GM04503 (cell line): ENCODE data around the gene LMF1.

ENCODE experiments used
- DNase-seq: peaks from one replicate; pipeline ENCODE4 v3.0.0-alpha.2; 2012; ENCODE audit warnings: low read depth

Gene LMF1

GRCh38 chr16:1002399-1003166 lies 31.8 kb upstream of the LMF1 start:
- peak; percentile 25 for DNase-seq

GRCh38 chr16:1001096-1001495 lies 30.3 kb upstream of the LMF1 start:
- no peak for DNase-seq

- no peak for DNase-seq
These were observed 29.8 kb upstream of the LMF1 start for GRCh38 chr16:1000608-1001007.

GRCh38 chr16:999677-1000076 lies 28.9 kb upstream of the LMF1 start:
- DNase-seq, result no peak

- no peak for DNase-seq
These were observed 27.8 kb upstream of the LMF1 start for GRCh38 chr16:998615-999014.

GRCh38 chr16:998211-998610 lies 27.4 kb upstream of the LMF1 start:
- DNase-seq, result no peak

GRCh38 chr16:997440-998051 lies 26.8 kb upstream of the LMF1 start:
- DNase-seq, result no peak

- no peak for DNase-seq
These were observed 25.9 kb upstream of the LMF1 start for GRCh38 chr16:996681-997080.

GRCh38 chr16:995783-996182 lies 25.0 kb upstream of the LMF1 start:
- DNase-seq, result no peak

- DNase-seq, result no peak
These were observed 24.3 kb upstream of the LMF1 start for GRCh38 chr16:995087-995486.

- no peak for DNase-seq
These were observed 22.9 kb upstream of the LMF1 start for GRCh38 chr16:993731-994130.

GRCh38 chr16:991773-992172 lies 21.0 kb upstream of the LMF1 start:
- no peak for DNase-seq

GRCh38 chr16:991345-991744 lies 20.6 kb upstream of the LMF1 start:
- no peak for DNase-seq

GRCh38 chr16:990516-991291 lies 19.9 kb upstream of the LMF1 start:
- no peak for DNase-seq

- DNase-seq, result no peak
These were observed 18.6 kb upstream of the LMF1 start for GRCh38 chr16:989354-989814.

- DNase-seq, result no peak
These were observed 17.9 kb upstream of the LMF1 start for GRCh38 chr16:988471-989353.

- DNase-seq, result no peak
These were observed 17.1 kb upstream of the LMF1 start for GRCh38 chr16:987906-988305.

- DNase-seq, result no peak
These were observed 16.3 kb upstream of the LMF1 start for GRCh38 chr16:986925-987582.

- no peak for DNase-seq
These were observed 15.6 kb upstream of the LMF1 start for GRCh38 chr16:986411-986810.

- DNase-seq, result no peak
These were observed 15.0 kb upstream of the LMF1 start for GRCh38 chr16:985646-986400.
